Islet of Langerhans (tissue), 1 donor: ENCODE measurements around the gene RASSF5.
A peak's percentile ranks its signal among the peaks of the same experiment; 100 is the strongest.
"Not testable (repeated sequence)": the region's sequence is repeated elsewhere in the genome, so short reads cannot be mapped to it uniquely, and the experiment has no call there.

Source experiments
- FAIRE-seq: peaks from one replicate; lab custom pipeline; 2011; peaks lifted over from hg19 to GRCh38; lab: Jason Lieb, UNC

RASSF5 gene

DNA sequence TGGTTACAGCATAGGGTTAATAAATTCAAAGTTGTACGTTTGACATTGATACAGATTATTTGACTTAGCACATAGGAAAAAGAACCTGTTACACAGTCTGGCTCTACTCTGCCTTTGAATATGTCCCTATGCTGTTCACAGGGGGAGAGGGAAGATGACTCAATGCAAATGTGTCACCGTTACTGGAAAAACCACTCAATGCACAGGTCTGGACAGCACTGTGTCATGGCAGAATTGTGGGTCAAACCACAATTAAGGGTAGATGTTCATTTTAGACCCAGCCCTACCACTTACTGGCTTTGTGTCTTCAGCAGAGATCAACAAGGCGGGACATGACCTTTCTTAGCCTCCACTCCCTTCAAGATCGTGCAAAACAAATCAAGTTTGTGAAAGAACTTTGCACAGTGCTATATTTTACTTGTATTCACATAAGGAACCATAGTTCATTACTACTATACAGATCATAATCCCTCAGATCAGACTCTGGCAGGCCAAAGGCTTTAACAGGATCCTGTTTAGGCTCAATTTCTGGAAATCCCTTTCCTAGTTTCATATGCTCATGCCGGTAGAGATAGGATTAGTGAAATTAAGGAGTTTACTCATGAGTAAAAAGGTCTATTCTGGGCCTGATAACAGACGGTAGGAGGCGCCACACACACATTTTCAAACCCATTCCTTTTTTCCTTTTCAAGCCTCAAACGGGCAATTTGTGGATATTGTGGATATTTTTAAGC, 82.9 kb downstream of the RASSF5 start:
- no peak for FAIRE-seq

- no peak for FAIRE-seq
Measured at GRCh38 chr1:206591226-206591625, 83.9 kb downstream of the RASSF5 start.

DNA sequence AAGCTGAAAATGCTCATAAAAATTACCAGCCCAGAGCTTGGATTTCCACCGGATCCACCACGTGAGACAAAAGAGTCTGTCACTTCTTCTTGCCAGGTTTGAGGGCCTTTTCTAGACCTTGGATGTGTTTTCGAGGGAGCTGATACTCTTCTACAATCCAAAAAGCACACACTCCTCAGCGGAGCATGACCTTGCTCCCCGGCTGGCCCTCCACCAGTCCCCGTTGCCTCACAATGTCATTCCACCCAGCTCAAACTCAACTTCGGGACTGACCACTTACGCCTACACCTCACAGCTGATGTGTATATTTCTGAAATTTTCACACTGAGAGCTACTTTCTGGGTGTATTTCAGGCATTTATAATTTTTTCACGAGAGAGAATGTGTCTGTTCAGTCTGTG, 84.4 kb downstream of the RASSF5 start:
- no peak for FAIRE-seq

DNA sequence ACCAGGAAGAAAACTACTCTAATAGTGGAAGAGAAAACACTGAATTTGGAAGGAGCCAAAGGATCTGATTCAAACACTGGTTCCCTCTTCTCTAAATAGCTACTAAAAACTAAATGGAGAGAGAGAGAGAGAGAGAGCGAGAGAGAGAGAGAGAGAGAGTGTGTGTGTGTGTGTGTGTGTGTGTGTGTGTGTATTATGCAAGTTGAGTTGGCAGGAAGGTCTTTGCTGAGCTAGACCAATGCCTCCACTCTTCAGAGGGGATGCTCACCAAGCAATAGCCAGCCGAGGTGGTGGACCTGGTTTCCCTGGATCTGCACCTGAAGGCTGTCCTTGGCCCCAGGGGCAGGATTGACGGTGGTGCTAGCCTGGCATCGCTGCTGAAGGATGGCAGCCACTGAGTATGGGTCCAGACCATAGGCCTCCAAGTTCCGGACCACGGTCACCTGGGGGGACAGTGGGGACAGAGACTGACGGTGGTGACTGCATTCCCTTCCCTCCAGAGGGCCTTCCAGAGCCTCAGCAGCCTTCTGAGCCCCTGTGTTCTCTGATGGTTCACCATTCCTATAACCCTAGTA, 86.1 kb downstream of the RASSF5 start:
- no peak for FAIRE-seq

- FAIRE-seq = no peak
Measured at GRCh38 chr1:206595581-206596318, 88.4 kb downstream of the RASSF5 start.

DNA sequence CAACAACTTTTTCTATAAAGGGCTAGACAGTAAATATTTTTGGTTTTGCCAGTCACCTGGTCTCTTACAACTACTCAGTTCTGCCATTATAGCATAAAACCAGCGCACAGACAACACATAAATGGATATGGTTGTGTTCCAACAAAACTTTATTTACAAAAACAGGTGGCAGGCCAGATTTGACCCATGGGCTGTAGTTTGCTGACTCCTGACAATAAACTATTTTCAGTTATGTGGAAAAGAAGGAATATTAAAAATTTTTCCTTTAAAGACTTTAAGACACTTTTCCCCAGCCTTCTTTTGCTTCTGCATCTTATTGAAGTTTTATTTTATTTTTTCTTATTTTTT, 89.0 kb downstream of the RASSF5 start:
- FAIRE-seq = no peak

GRCh38 chr1:206600527-206600926, 93.2 kb downstream of the RASSF5 start:
- FAIRE-seq = no peak

DNA sequence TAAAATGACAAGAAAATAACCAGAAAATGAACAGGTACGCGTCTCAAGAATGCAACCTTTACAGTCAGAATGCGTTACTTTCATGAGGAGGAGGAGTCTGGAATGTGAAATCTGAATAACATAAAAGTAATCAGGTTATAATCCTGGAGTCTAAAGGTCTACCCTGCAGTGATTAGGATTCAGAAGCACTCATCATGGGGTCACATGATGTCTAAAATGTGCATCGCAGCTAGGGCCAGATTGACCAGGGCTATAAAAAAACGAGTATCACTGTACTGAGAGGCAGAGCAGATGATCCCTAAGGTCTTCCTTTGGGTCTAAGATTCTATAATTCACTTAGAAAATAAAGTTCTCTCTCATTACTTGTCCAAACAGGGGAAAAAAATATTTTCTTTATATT, 97.5 kb downstream of the RASSF5 start:
- FAIRE-seq = no peak

- no peak for FAIRE-seq
Measured at GRCh38 chr1:206606867-206607266, 99.5 kb downstream of the RASSF5 start.

DNA sequence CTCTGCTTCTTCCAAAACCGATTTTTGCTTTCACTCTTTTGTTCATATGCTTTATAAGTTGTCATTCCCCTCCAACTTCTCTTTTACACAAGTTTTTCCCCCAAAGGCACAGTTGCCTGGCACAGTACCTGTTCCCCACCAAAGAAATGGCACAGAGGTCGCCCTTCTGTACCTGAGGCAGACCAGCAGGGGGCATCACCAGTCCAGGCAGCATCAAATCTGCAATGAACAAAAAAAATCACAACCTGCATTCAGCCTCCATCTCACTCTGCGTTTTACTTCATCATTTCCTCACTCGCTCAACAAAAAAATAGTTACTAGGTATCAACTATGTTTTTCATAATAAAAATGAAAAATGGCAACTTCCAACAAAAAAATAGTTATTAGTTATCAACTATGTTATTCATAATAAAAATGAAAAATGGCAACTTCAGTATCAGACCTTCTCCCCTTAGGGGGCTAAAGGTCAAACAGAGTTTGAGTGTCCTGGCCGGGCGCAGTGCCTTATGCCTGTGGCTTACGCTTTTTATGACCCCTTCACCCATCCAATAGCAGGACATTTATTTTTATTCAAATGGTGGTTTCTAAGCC, 100.9 kb downstream of the RASSF5 start:
- no peak for FAIRE-seq

- no peak for FAIRE-seq
Measured at GRCh38 chr1:206609229-206609991, 102.1 kb downstream of the RASSF5 start.

- no peak for FAIRE-seq
Measured at GRCh38 chr1:206612129-206612876, 105.0 kb downstream of the RASSF5 start, which contains the start of gene EIF2D. TSS of gene EIF2D (minus strand) at chr1:206612465. CDS start at chr1:206612342, 123 bp downstream.

DNA sequence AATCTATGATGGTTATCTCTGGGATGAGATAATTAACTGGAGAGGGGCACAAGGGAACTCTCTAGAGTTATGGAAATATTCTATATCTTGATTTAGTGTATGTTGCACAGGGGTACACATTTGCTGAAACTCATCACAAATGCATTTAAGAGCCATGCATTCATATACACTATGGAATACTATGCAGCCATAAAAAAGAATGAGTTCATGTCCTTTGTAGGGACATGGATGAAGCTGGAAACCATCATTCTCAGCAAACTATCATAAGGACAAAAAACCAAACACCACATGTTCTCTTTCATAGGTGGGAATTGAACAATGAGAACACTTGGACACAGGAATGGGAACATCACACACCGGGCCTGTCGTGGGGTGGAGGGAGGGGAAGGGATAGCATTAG, 119.1 kb downstream of the RASSF5 start:
- not testable (repeated sequence) for FAIRE-seq

- no peak for FAIRE-seq
Measured at GRCh38 chr1:206628916-206629315, 121.6 kb downstream of the RASSF5 start.

DNA sequence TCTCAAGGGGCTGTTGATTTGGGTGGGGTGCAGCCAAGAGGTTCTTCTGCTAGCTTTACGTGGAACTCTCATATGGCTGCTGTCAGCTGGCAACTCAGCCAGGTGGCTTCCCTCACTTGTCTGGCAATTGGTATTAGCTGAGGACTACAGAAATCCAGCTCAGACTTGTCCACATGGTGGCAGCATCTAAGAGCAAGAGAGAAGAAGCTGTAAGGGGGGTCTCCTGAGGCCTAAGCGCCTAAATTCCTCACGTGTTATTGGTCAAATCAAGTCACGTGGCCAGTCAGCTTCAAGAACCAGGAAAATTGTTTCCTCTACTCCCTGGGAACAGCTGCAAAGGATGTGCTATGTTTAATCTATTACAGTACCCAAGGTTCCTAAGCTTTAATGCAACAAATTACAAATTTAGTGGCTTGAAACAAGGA, 123.8 kb downstream of the RASSF5 start:
- peak; percentile 55 for FAIRE-seq

GRCh38 chr1:206633708-206634121, 126.4 kb downstream of the RASSF5 start:
- FAIRE-seq = no peak

GRCh38 chr1:206634365-206635079, 127.2 kb downstream of the RASSF5 start:
- peak; percentile 93 for FAIRE-seq

GRCh38 chr1:206635080-206635977, 128.0 kb downstream of the RASSF5 start, which contains the start of gene DYRK3:
TSS of gene DYRK3 (plus strand) at chr1:206635536. CDS start at chr1:206635704, 168 bp downstream.
- FAIRE-seq = no peak

DNA sequence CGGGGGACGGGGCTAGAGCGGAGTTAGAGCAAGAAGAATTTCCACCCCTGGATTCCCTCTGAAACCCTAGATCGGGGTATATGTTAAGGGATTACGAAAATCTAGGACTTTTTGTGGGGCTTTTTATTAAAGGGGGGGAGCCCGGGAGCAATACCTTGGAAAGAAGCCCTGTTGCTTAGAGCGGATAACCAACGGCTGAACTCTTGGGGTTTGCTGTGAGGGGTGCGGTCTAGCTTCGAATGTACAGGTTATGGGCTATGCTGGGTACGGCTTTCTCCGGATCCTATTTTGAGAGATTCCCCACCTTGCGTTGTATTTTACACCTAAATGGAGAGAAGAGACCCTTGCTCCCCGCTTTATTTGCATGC, 128.6 kb downstream of the RASSF5 start:
- FAIRE-seq = no peak

GRCh38 chr1:206636671-206637070, 129.3 kb downstream of the RASSF5 start:
- FAIRE-seq = no peak
